ENCODE results near the gene CIRBP. TPM values are rescaled to one million over a fixed set of nuclear protein-coding genes. Genes with fewer than 3 reads are reported as not detected.

Gene CIRBP
- total and polyA plus RNA-seq, 2 of the 13 experiments (the other 11 are each of a cell fraction or from before 2014, with no cell fraction given), result 133 to 140 TPM

DNA sequence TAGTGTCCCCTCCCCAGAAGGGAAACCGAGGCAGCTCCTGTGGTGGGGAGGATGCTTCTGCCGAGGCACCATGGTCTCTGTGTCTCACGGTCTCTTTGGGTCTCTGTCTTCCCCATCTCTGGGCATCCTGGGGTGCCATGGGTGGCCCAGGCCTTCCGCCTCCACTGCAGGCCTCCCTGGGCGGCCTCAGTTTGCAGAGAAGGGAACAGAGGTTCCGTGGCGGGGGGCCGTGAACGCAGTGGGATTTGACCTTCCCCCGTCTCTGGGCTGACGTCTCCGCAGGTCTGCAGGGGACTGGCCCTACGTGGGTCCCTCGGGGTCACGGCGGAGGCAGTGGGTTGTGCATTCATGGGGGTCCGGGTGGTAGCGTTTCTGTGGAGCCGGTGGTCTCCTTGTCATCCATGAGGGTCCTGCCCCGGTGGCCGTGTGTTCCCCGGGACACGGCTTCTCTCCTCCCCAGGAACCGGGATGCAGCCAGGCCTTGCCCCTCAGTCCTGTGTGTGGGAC, 21.1 kb downstream of the CIRBP start:
- Histone ChIP-seq H3K27ac (ENCODE audit: extremely low read length, insufficient read depth, low read length) (peak overlapping the region; percentile 91), H3K4me3 (replicated peaks in 1 of 3; ENCODE audit: insufficient read depth in 1 of 3, low read depth in 2 of 3, low read length in 3 of 3) (peak overlapping the region; percentile 61 to 75 (median 63); a peak in 5 of 6 replicates), H2AFZ (ENCODE audit: low read length) (no peak overlapping the region), H3K79me2 (ENCODE audit: insufficient read depth, low read length) (peaks cover 50% of the 10 kb centered on the region), H3K4me2 (ENCODE audit: low read depth, low read length) (peak overlapping the region; percentile 89), H3K9me3 (ENCODE audit: low read length) (no peaks in the 10 kb centered on the region), H3K27me3 (ENCODE audit: control insufficient read depth in 1 of 2, insufficient read depth in 2 of 2, low read length in 2 of 2) (no peaks in the 10 kb centered on the region; a peak in 1 of 5 replicates), H4K20me1 (ENCODE audit: insufficient read depth, low read length) (no peaks in the 10 kb centered on the region), H3K4me1 (ENCODE audit: insufficient read depth, low read length) (peaks cover 61% of the 10 kb centered on the region), H3K9ac (ENCODE audit: insufficient read depth, low read depth, low read length) (peak overlapping the region; percentile 76), H3K36me3 (replicated peaks in 1 of 2; ENCODE audit: control insufficient read depth in 1 of 2, insufficient read depth in 2 of 2, low read length in 2 of 2) (peaks cover 0 to 3% of the 10 kb centered on the region in 2 experiments; a peak in 1 of 5 replicates)
- POLR2A ChIA-PET, result interaction anchor here (0.7 to 1.8 kb wide), 11 partner anchors 12 to 84 kb away, joined by 3 to 15 read pairs (median 5); partner anchors contain the start of genes CIRBP and FAM174C
- DNase-seq (ENCODE audit: low spot score) (no peak), ATAC-seq (no peak), FAIRE-seq (no peak)
- BruUV-seq (replicated peaks), result TSS peak; percentile 88
- WGBS (ENCODE audit: low lambda C conversion rate), result 43% methylated on average over 11 of the region's 24 CpGs
- in situ Hi-C loops (cut with HindIII; ENCODE audit: extremely low pct_ligation_motif_present, low pct_unique_long_range_greater_than_20kb) (no loop called here), intact Hi-C loops (cut with micrococcal nuclease; ENCODE audit: unreplicated experiment) (no loop called here)
- CTCF ChIA-PET (ENCODE audit: low intra/inter-chr PET ratio, low total read pairs), result no interaction called here
- TF ChIP-seq AGO2 (optimal IDR thresholded peaks at IDR 0.05; ENCODE audit: low read depth, low read length), result peak; percentile 49
- no peak for TF ChIP-seq ZKSCAN1 (IDR thresholded peaks at IDR 0.05; ENCODE audit: low read length)
- TF ChIP-seq GATA4 (IDR thresholded peaks at IDR 0.05; ENCODE audit: borderline replicate concordance, low read depth), result 0 out of 2 replicates have a peak, but pooled peaks have one; percentile 6
- TF ChIP-seq, protein P1, sequence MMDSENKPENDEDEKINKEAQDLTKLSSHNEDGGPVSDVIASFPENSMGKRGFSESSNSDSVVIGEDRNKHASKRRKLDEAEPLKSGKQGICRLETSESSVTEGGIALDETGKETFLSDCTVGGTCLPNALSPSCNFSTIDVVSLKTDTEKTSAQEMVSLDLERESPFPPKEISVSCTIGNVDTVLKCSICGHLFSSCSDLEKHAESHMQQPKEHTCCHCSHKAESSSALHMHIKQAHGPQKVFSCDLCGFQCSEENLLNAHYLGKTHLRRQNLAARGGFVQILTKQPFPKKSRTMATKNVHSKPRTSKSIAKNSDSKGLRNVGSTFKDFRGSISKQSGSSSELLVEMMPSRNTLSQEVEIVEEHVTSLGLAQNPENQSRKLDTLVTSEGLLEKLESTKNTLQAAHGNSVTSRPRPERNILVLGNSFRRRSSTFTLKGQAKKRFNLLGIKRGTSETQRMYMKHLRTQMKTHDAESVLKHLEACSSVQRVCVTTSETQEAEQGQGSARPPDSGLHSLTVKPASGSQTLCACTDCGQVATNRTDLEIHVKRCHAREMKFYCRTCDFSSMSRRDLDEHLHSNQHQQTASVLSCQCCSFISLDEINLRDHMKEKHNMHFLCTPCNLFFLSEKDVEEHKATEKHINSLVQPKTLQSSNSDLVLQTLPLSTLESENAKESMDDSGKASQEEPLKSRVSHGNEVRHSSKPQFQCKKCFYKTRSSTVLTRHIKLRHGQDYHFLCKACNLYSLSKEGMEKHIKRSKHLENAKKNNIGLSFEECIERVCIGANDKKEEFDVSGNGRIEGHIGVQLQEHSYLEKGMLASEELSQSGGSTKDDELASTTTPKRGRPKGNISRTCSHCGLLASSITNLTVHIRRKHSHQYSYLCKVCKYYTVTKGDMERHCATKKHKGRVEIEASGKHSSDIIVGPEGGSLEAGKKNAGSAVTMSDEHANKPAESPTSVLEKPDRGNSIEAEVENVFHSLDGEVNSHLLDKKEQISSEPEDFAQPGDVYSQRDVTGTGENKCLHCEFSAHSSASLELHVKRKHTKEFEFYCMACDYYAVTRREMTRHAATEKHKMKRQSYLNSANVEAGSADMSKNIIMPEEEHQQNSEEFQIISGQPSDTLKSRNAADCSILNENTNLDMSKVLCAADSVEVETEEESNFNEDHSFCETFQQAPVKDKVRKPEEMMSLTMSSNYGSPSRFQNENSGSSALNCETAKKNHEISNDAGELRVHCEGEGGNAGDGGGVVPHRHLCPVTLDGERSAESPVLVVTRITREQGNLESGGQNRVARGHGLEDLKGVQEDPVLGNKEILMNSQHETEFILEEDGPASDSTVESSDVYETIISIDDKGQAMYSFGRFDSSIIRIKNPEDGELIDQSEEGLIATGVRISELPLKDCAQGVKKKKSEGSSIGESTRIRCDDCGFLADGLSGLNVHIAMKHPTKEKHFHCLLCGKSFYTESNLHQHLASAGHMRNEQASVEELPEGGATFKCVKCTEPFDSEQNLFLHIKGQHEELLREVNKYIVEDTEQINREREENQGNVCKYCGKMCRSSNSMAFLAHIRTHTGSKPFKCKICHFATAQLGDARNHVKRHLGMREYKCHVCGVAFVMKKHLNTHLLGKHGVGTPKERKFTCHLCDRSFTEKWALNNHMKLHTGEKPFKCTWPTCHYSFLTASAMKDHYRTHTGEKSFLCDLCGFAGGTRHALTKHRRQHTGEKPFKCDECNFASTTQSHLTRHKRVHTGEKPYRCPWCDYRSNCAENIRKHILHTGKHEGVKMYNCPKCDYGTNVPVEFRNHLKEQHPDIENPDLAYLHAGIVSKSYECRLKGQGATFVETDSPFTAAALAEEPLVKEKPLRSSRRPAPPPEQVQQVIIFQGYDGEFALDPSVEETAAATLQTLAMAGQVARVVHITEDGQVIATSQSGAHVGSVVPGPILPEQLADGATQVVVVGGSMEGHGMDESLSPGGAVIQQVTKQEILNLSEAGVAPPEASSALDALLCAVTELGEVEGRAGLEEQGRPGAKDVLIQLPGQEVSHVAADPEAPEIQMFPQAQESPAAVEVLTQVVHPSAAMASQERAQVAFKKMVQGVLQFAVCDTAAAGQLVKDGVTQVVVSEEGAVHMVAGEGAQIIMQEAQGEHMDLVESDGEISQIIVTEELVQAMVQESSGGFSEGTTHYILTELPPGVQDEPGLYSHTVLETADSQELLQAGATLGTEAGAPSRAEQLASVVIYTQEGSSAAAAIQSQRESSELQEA (CRISPR knock-in tag; IDR thresholded peaks at IDR 0.05; ENCODE audit: not compliant biosample characterization), result peak; percentile 38
- TF ChIP-seq ZNF136 (CRISPR knock-in tag; IDR thresholded peaks at IDR 0.05; ENCODE audit: low read depth), result 0 out of 2 replicates have a peak, but pooled peaks have one; percentile 10
- 0 out of 2 replicates have a peak, but pooled peaks have one; percentile 1 for TF ChIP-seq CAMTA2 (CRISPR knock-in tag; IDR thresholded peaks at IDR 0.05; ENCODE audit: borderline replicate concordance)
- 0 out of 2 replicates have a peak, but pooled peaks have one; percentile 54 for TF ChIP-seq ZC3H4 (CRISPR knock-in tag; IDR thresholded peaks at IDR 0.05; ENCODE audit: borderline replicate concordance)
- peak; percentile 9; the same call in 1 of the 2 replicates for TF ChIP-seq NR0B2 (CRISPR knock-in tag; IDR thresholded peaks at IDR 0.05)
- no peak for TF ChIP-seq BCL6 (CRISPR knock-in tag; IDR thresholded peaks at IDR 0.05)
- peak; percentile 12; the same call in 1 of the 2 replicates for TF ChIP-seq SP4 (CRISPR knock-in tag; IDR thresholded peaks at IDR 0.05)

Measured in HepG2 (cell line).